B cell (primary cell): ENCODE data around the gene GPR108. TPM values are rescaled to one million over a fixed set of nuclear protein-coding genes. Genes with fewer than 3 reads are reported as not detected.

ENCODE experiments used
- ATAC-seq: fragments of 200-7000 bp; cut with Tn5 transposase; one replicate; pipeline ENCODE4 v1.10.0; 2021; ENCODE audit warnings: low read depth, mild to moderate bottlenecking, moderate number of reproducible peaks, moderate library complexity
- CTCF ChIA-PET: fragments of 350-600 bp; sonication (Branson Sonifier 250); formaldehyde crosslinking; loops from one replicate; lab custom pipeline; 2021; ENCODE audit warnings: antibody characterized with exemption, inconsistent platforms; lab: Charles Lee
- POLR2A ChIA-PET: fragments of 350-600 bp; sonication (Branson Sonifier 250); formaldehyde crosslinking; loops from one replicate; lab custom pipeline; 2021; ENCODE audit warnings: antibody characterized with exemption; lab: Charles Lee
- DNase-seq: peaks from one replicate; pipeline ENCODE4 v3.0.0; 2013
- H2AFZ ChIP-seq: 2 replicates; pipeline ENCODE4 v1.6.1; 2012; ENCODE audit warnings: mild to moderate bottlenecking, low read depth, low read length; ENCODE audit not compliant: insufficient read depth, poor library complexity, severe bottlenecking
- H3K27ac ChIP-seq, 2 donors: 1 replicate in 1 of 2; 2 replicates in 1 of 2; pipeline ENCODE4 v1.5.1; 2012 to 2013; ENCODE audit warnings: low read length in 2 of 2, mild to moderate bottlenecking in 2 of 2, moderate library complexity in 1 of 2
- H3K27me3 ChIP-seq, 4 experiments: fragments of 200-600 bp in 1 of 4; sonication (generic) in 1 of 4; replicated peaks in 1 of 4; 1 replicate in 2 of 4; 2 replicates in 2 of 4; pipeline versions ENCODE4 v1.6.1 to v1.7.0; 2013 to 2016; ENCODE audit warnings: low read length in 3 of 4, mild to moderate bottlenecking in 2 of 4, mixed read lengths in 1 of 4, moderate library complexity in 1 of 4; ENCODE audit not compliant: insufficient read depth in 4 of 4, control insufficient read depth in 3 of 4; ENCODE audit errors: control extremely low read depth in 1 of 4
- H3K36me3 ChIP-seq, 2 experiments: replicated peaks in 1 of 2; 1 replicate in 1 of 2; 2 replicates in 1 of 2; pipeline versions ENCODE4 v1.6.1 to v1.7.1; 2013; ENCODE audit warnings: low read length in 1 of 2; ENCODE audit not compliant: insufficient read depth in 2 of 2, control insufficient read depth in 1 of 2; ENCODE audit errors: control extremely low read depth in 1 of 2, extremely low read depth in 1 of 2
- H3K4me1 ChIP-seq, 2 donors: fragments of 200-600 bp in 1 of 2; sonication (generic) in 1 of 2; 1 replicate in 1 of 2; 2 replicates in 1 of 2; pipeline versions ENCODE4 v1.5.1 to v1.6.1; 2013 to 2017; ENCODE audit warnings: low read length in 2 of 2; ENCODE audit not compliant: control insufficient read depth in 2 of 2, insufficient read depth in 2 of 2
- H3K4me2 ChIP-seq: replicated peaks from 2 replicates; pipeline ENCODE3; 2012; ENCODE audit warnings: mild to moderate bottlenecking, low read depth, low read length; ENCODE audit not compliant: poor library complexity, severe bottlenecking
- H3K4me3 ChIP-seq, 5 experiments: fragments of 200-600 bp in 1 of 5; sonication (generic) in 1 of 5; 1 replicate in 3 of 5; 2 replicates in 2 of 5; pipeline versions ENCODE4 v1.5.1 to v1.7.0; 2011 to 2016; ENCODE audit warnings: low read length in 4 of 5, mild to moderate bottlenecking in 4 of 5, low read depth in 2 of 5, control low read depth in 1 of 5, moderate library complexity in 1 of 5; ENCODE audit not compliant: insufficient read depth in 1 of 5; ENCODE audit errors: control extremely low read depth in 1 of 5, extremely low read depth in 1 of 5
- H3K79me2 ChIP-seq: fragments of 200-600 bp; sonication (generic); one replicate; pipeline ENCODE4 v1.6.0; 2016; ENCODE audit warnings: low read length; ENCODE audit not compliant: control insufficient read depth, insufficient read depth
- H3K9ac ChIP-seq: fragments of 200-600 bp; sonication (generic); 2 replicates; pipeline ENCODE4 v1.6.1; 2017; ENCODE audit warnings: mild to moderate bottlenecking, low read length, moderate library complexity
- H3K9me3 ChIP-seq, 3 donors: one replicate each; pipeline versions ENCODE4 v1.6.1 to v1.7.1; 2013; ENCODE audit warnings: low read length in 2 of 3; ENCODE audit not compliant: control insufficient read depth in 2 of 3, insufficient read depth in 1 of 3; ENCODE audit errors: control extremely low read depth in 1 of 3
- H4K20me1 ChIP-seq: 2 replicates; pipeline ENCODE4 v1.6.0; 2012; ENCODE audit warnings: mild to moderate bottlenecking, low read length; ENCODE audit not compliant: insufficient read depth, control insufficient read depth, poor library complexity, severe bottlenecking
- H3K27ac Mint-ChIP-seq: one replicate; pipeline ENCODE4 v1.8.0; 2021; ENCODE audit warnings: mixed read lengths
- H3K27me3 Mint-ChIP-seq: one replicate; pipeline ENCODE4 v1.8.0; 2021; ENCODE audit warnings: mixed read lengths
- H3K4me1 Mint-ChIP-seq: one replicate; pipeline ENCODE4 v1.8.0; 2021; ENCODE audit warnings: mixed read lengths
- H3K4me3 Mint-ChIP-seq: one replicate; pipeline ENCODE4 v1.8.0; 2021; ENCODE audit warnings: mixed read lengths
- H3K9me3 Mint-ChIP-seq: one replicate; pipeline ENCODE4 v1.8.0; 2022; ENCODE audit warnings: mixed read lengths; ENCODE audit not compliant: insufficient read depth
- EZH2 ChIP-seq: IDR thresholded peaks from 2 replicates; pipeline ENCODE4 v1.6.1; 2012; ENCODE audit warnings: borderline replicate concordance, low read depth, mild to moderate bottlenecking, moderate library complexity, low read length; ENCODE audit not compliant: insufficient read depth, poor library complexity, severe bottlenecking
- WGBS: methylation state at CpG from one replicate; pipeline ENCODE4 v1.1.5; 2013; ENCODE audit warnings: missing lambda C conversion rate; ENCODE audit not compliant: insufficient coverage; 5-methylcytosine and 5-hydroxymethylcytosine counted together
- intact Hi-C: fragments of 100-400 bp; cut with micrococcal nuclease; formaldehyde crosslinking; loops from one replicate; pipeline ENCODE4 v1.10.0; 2022
- polyA plus RNA-seq: library from polyadenylated mRNA; depleted of rRNA; stranded (reverse); fragments of >200 nt; gene quantifications from 2 replicates; pipeline ENCODE4 v1.2.3, GENCODE V29; 2012
- total RNA-seq, 2 donors: library from RNA; stranded (reverse); fragments of 120-200 nt in 1 of 2; gene quantifications; 1 replicate in 1 of 2; 2 replicates in 1 of 2; pipeline versions ENCODE4 v1.2.3 to v1.2.4, GENCODE V29; 2013 to 2022
- TF ChIP-seq, protein P1 (sequence below): fragments of 200-600 bp; IDR thresholded peaks from one replicate; pipeline ENCODE4 v1.8.0; 2022; ENCODE audit warnings: antibody characterized with exemption, mild to moderate bottlenecking

The GPR108 gene
- total and polyA plus RNA-seq, 2 donors (not counting 1 experiment from before 2014, with no cell fraction given), result 79.0 to 82.5 TPM

DNA sequence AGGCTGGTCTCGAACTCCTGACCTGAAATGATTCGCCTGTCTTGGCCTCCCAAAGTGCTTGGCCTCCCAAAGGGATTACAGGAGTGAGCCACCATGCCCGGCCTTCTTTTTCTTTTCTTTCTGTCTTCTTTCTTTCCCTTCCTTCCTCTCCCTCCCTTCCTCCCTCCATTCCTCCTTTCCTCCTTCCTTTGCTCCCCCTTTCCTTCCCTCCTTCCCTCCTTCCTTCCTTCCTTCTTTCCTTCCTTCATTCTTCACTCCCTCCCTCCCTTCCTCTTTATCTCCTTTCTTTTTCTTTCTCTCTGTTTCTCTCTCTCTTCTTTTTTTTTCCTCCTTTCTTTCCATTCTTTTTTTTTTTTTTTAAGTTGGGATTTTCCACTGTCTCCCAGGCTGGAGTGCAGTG lies 29.0 kb downstream of the GPR108 start:
- ATAC-seq (no peak), DNase-seq (no peak)
- no peak overlapping the region for H3K4me3 Mint-ChIP-seq
- no peak overlapping the region for H3K27ac Mint-ChIP-seq
- peaks cover 32% of the 10 kb centered on the region for H3K27me3 Mint-ChIP-seq
- no peak for TF ChIP-seq EZH2
- TF ChIP-seq, protein P1, sequence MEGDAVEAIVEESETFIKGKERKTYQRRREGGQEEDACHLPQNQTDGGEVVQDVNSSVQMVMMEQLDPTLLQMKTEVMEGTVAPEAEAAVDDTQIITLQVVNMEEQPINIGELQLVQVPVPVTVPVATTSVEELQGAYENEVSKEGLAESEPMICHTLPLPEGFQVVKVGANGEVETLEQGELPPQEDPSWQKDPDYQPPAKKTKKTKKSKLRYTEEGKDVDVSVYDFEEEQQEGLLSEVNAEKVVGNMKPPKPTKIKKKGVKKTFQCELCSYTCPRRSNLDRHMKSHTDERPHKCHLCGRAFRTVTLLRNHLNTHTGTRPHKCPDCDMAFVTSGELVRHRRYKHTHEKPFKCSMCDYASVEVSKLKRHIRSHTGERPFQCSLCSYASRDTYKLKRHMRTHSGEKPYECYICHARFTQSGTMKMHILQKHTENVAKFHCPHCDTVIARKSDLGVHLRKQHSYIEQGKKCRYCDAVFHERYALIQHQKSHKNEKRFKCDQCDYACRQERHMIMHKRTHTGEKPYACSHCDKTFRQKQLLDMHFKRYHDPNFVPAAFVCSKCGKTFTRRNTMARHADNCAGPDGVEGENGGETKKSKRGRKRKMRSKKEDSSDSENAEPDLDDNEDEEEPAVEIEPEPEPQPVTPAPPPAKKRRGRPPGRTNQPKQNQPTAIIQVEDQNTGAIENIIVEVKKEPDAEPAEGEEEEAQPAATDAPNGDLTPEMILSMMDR, result no peak
- Histone ChIP-seq H2AFZ (no peak overlapping the region), H3K27me3 (peaks cover 0 to 28% (median 5%) of the 10 kb centered on the region in 4 experiments), H3K36me3 (no peaks in the 10 kb centered on the region), H3K27ac (no peak overlapping the region), H3K4me2 (no peak overlapping the region), H3K4me1 (peaks cover 3 to 11% of the 10 kb centered on the region in 2 donors), H3K9ac (no peak overlapping the region), H3K9me3 (no peaks in the 10 kb centered on the region), H3K4me3 (no peak overlapping the region), H3K79me2 (no peaks in the 10 kb centered on the region), H4K20me1 (no peaks in the 10 kb centered on the region)
- H3K4me1 Mint-ChIP-seq, result peaks cover 12% of the 10 kb centered on the region
- ChIA-PET CTCF (no interaction called here), POLR2A (no interaction called here)
- 87% methylated on average over 3 of the region's 3 CpGs for WGBS
- no peaks in the 10 kb centered on the region for H3K9me3 Mint-ChIP-seq
- intact Hi-C loops, result no loop called here

DNA sequence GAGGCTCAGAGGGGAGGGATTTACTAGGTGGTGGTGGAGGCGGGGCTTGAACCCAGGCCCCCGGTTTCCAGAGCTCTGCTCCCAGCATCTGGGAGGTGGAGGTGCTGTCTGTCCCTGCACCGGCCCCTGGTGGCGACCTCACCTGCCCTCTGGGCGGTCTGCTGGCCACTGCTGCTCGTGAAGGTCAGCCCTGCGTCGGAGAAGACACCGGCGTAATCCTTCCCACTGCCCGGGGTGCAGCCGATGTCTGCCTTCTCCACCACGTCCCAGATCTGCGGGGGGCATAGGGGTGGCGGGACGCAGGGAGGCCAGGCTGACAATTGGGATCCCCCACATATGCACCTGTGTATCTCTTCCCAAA lies 29.7 kb downstream of the GPR108 start:
- intact Hi-C loops, result no loop called here
- Histone ChIP-seq H3K4me1 (peaks cover 3 to 11% of the 10 kb centered on the region in 2 donors), H4K20me1 (no peaks in the 10 kb centered on the region), H3K4me2 (no peak overlapping the region), H3K27me3 (peaks cover 0 to 28% (median 5%) of the 10 kb centered on the region in 4 experiments), H2AFZ (no peak overlapping the region), H3K27ac (no peak overlapping the region), H3K36me3 (no peaks in the 10 kb centered on the region), H3K4me3 (no peak overlapping the region), H3K79me2 (no peaks in the 10 kb centered on the region), H3K9me3 (no peaks in the 10 kb centered on the region), H3K9ac (no peak overlapping the region)
- 84% methylated on average over 16 of the region's 16 CpGs for WGBS
- TF ChIP-seq EZH2, result no peak
- TF ChIP-seq, protein P1, result no peak
- Mint-ChIP-seq H3K9me3 (no peaks in the 10 kb centered on the region), H3K27ac (no peak overlapping the region), H3K4me3 (no peak overlapping the region), H3K4me1 (peaks cover 12% of the 10 kb centered on the region), H3K27me3 (peaks cover 31% of the 10 kb centered on the region)
- CTCF ChIA-PET, result no interaction called here
- POLR2A ChIA-PET, result no interaction called here
- ATAC-seq (no peak), DNase-seq (no peak)
